Putamen (tissue), 1 donor: Measurements from ENCODE around the gene C8G.

ENCODE experiments used
- DNase-seq: peaks from one replicate; pipeline ENCODE4 v3.0.0-alpha.2; 2016; ENCODE audit warnings: low spot score

The C8G gene

DNA sequence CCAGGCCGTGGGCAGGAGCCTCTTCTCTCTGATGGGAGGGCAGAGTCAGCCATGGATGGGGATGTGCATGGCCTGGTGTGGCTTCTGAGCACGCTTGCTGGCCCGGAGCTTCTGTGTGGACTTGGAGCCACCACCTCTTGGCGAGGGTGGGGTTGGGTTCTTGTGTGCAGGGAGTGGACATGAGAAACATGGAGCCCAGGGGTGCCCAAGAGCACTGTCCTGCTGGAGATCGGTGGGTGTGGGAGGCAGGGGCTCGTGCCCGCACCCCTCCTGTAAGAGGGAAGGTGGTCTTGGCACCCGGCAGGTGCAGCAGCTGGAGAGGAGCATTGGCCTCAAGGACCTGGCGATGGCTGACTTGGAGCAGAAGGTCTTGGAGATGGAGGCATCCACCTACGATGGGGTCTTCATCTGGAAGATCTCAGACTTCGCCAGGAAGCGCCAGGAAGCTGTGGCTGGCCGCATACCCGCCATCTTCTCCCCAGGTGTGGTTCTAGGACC is 24.3 kb upstream of the C8G start:
- DNase-seq, result no peak

DNA sequence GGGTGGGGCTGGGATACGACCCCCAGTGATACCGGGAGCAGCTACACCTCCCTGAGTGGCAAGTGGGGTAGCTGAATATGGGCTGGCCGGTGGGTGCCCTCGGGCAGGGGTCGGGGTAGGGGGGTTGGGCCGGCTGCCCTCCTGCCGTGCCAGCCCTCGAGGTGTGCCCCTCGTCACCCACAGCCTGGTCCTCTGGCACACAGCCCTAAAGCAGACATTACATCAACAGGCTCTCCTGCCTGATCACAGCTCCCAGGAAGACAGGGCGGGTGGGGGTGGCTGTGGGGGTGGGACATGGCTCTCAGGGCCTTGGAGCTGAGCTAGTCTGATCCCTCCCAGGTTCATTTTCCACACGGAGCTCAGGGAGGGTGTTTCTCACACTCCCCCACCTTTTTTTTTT is 23.7 kb upstream of the C8G start:
- DNase-seq, result no peak

GRCh38 chr9:136921718-136922117 is 23.3 kb upstream of the C8G start:
- no peak for DNase-seq

GRCh38 chr9:136922540-136922939 is 22.5 kb upstream of the C8G start:
- no peak for DNase-seq

- DNase-seq, result no peak
Measured at GRCh38 chr9:136923881-136924280, 21.2 kb upstream of the C8G start.

GRCh38 chr9:136925414-136926153 is 19.5 kb upstream of the C8G start:
- DNase-seq, result no peak

- no peak for DNase-seq
Measured at GRCh38 chr9:136926154-136926704, 18.8 kb upstream of the C8G start.

DNA sequence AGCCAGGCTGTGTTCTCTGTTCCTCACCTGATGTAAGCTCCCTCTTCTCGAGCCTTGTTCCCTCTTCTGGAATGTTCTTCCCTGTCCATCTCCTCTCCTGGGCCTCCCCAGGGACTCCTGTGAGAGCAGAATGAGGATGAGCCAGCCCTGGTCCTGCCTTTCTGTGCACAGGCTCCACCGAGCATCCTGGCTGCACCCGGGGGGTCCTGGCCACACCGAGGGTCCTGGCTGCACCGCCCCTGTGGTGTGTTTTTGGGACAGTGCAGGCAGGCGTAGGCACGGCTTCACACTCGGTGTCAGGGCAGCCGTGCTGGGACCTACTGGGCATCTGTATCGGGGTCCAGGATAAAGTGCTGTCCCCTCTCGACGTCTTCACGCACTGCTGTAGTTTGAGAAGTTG is 18.3 kb upstream of the C8G start:
- no peak for DNase-seq

DNA sequence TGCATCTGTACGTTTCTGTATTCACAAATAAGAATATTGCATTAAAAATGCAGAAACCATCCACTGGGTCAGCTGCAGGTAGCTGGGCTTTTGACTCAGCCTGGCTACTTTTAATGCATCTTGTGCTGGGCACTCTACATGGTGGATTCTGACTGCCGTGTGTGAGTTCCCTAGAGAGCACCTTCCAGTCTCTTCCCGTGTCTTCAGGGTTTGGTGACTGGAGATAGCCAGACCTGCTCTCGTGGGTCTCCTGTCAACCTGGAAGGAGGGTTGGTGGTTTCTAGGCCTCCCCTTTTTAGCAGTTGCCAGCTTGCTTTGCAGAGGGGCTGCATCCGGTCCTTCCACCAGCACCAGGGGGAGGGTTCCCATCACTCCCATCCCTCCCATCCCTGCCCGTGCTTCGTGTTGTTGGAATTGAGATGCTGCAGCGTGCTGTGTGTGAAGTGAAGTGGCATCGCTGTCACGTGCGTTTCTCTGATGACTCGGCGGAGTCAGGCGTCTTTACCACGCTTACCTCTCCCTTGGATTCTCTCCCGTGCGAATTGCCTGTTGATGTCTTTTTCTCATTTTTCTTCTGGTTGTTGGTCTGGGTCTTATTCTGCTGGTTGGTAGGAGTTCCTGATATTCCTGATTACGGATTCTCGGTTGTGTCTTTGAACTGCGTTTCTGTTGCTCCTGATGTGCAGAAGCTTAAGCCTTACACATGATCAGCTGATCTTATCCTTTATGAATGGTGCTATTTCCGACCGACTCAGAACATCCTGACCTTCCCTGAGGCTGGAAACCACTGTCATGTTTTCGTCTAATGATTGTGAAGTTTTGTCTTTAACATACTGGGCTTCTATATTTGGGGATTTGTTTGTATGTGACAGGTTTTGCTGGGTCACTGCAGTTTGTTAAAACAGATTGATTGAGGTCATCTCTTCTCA is 17.4 kb upstream of the C8G start:
- no peak for DNase-seq

GRCh38 chr9:136928591-136928990 is 16.5 kb upstream of the C8G start:
- DNase-seq, result no peak

GRCh38 chr9:136930014-136930413 is 15.0 kb upstream of the C8G start:
- no peak for DNase-seq

DNA sequence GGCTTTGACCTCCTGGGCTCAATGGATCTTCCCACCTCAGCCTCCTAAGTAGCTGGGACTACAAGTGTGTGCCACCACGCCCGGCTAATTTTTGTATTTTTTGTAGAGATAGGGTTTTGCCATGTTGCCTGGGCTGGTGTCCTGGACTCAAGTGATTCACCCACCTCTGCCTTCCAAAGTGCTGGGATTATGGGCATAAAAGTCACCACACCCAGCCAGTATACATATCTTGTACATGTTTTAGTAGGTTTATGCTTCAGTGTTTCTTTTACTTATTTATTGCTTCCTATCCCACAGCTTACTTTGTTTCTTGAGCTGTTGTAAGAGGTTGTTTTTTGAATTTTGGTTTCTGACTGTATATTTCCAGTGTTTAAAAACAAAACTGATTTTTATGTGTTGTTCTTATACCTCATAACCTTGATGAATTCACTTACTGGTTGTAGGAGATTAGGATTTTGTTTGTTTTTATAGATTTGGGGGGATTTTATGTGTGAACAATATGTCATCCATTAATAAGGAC is 13.4 kb upstream of the C8G start:
- DNase-seq, result no peak

DNA sequence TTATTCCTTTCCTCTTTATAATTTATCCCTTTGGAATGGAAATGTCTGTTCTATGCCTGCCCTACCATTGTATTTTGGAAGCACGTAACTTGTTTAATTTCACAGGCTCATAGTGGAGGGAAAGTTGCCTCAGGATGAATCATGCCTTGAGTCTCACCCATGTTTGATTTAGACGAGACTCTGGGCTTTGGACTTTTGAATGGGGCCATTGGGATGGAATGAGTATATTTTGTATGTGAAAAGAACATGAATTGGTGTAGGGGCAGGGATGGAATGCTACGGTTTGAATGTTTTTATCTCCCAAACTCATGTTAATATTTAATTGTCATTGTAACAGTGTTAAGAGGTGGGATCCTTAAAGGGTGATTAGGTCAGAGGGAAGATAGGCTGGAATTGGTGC is 10.8 kb upstream of the C8G start:
- DNase-seq, result no peak

GRCh38 chr9:136935651-136936050 is 9.4 kb upstream of the C8G start:
- DNase-seq, result no peak

GRCh38 chr9:136936645-136937170 is 8.3 kb upstream of the C8G start:
- DNase-seq, result no peak

- DNase-seq, result no peak
Measured at GRCh38 chr9:136937186-136938001, 7.6 kb upstream of the C8G start.

GRCh38 chr9:136939431-136939995 is 5.5 kb upstream of the C8G start:
- no peak for DNase-seq

- peak; percentile 86 for DNase-seq
Measured at GRCh38 chr9:136939996-136940525, 5.0 kb upstream of the C8G start.

DNA sequence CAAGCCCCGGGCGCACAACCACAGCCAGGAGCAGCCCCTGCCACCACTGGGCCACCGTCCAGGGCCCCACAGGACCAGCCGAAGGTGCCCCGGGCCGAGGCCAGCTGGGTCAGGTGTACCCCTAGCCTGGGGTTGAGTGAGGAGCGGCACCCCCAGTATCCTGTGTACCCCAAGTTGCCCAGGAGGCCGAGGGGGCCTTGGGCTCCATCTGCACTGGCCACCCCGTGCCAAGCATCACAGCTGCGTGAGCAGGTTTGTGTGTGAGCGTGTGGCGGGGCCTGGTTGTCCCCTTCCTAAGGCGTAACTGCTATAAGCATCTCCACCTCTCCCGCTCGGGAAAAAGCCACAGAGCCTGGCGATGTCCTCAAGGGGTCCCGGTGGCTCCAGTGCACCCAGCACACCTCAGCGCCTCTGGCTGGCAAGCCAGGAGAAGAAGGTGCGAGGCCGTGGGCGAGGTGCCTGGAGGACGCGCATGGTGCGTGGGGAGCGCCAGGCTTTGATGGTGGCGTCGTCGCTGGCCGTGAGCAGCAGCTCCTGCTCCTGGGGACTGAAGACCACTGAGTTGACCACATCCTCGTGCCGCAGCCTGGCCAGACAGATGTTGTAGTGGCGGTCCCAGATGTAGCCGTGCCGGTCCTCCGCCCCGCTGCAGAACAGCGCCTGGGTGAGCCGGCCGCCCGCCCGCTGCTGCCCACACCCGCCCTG is 4.4 kb upstream of the C8G start:
- DNase-seq, result no peak
